ENCODE measurements around the gene CTSC.

CTSC gene

DNA sequence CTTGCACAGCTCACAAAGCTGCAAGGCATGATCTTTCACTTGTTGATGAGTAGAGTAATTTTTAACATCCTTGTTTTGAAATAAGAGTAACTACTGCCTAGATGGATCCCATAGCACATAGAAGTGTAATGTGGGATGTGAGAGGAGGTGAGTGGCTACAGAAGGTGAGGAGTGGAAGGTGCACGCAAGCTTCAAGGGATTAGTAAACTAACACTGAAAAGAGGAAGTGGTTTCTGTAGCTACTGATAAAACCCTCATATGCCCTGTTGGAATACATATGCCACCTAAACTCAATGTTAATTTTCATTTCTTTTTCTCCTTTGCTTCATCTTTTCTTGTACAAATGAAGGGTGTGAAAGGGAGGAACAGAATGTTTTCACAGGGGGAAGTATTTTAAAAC, 22.0 kb upstream of the CTSC start:
- TF ChIP-seq ZFX (IDR thresholded peaks at IDR 0.05), result no peak
- TF ChIP-seq, protein P1, sequence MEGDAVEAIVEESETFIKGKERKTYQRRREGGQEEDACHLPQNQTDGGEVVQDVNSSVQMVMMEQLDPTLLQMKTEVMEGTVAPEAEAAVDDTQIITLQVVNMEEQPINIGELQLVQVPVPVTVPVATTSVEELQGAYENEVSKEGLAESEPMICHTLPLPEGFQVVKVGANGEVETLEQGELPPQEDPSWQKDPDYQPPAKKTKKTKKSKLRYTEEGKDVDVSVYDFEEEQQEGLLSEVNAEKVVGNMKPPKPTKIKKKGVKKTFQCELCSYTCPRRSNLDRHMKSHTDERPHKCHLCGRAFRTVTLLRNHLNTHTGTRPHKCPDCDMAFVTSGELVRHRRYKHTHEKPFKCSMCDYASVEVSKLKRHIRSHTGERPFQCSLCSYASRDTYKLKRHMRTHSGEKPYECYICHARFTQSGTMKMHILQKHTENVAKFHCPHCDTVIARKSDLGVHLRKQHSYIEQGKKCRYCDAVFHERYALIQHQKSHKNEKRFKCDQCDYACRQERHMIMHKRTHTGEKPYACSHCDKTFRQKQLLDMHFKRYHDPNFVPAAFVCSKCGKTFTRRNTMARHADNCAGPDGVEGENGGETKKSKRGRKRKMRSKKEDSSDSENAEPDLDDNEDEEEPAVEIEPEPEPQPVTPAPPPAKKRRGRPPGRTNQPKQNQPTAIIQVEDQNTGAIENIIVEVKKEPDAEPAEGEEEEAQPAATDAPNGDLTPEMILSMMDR (conservative IDR thresholded peaks at IDR 0.05), result no peak
- H3K27ac ChIP-seq, result no peak overlapping the region

GRCh38 chr11:88359114-88359513, 21.6 kb upstream of the CTSC start:
- TF ChIP-seq, protein P1 (conservative IDR thresholded peaks at IDR 0.05), result no peak
- TF ChIP-seq ZFX (IDR thresholded peaks at IDR 0.05), result no peak
- H3K27ac ChIP-seq, result no peak overlapping the region

- H3K27ac ChIP-seq, result no peak overlapping the region
Observed at GRCh38 chr11:88358040-88358431, 20.5 kb upstream of the CTSC start.

GRCh38 chr11:88357323-88358039, 19.9 kb upstream of the CTSC start:
- no peak for TF ChIP-seq ZFX (IDR thresholded peaks at IDR 0.05)
- TF ChIP-seq, protein P1 (conservative IDR thresholded peaks at IDR 0.05), result no peak
- no peak overlapping the region for H3K27ac ChIP-seq

More at GRCh38 chr11:88358040-88358431, 20.5 kb upstream of the CTSC start:
- TF ChIP-seq, protein P1 (conservative IDR thresholded peaks at IDR 0.05), result no peak
- TF ChIP-seq ZFX (IDR thresholded peaks at IDR 0.05), result no peak

GRCh38 chr11:88355887-88356286, 18.4 kb upstream of the CTSC start:
- no peak overlapping the region for H3K27ac ChIP-seq
- TF ChIP-seq ZFX (IDR thresholded peaks at IDR 0.05), result no peak
- TF ChIP-seq, protein P1 (conservative IDR thresholded peaks at IDR 0.05), result no peak

- H3K27ac ChIP-seq, result no peak overlapping the region
- TF ChIP-seq, protein P1 (conservative IDR thresholded peaks at IDR 0.05), result no peak
- no peak for TF ChIP-seq ZFX (IDR thresholded peaks at IDR 0.05)
Observed at GRCh38 chr11:88354912-88355311, 17.4 kb upstream of the CTSC start.

- TF ChIP-seq, protein P1 (conservative IDR thresholded peaks at IDR 0.05), result no peak
- no peak for TF ChIP-seq ZFX (IDR thresholded peaks at IDR 0.05)
- no peak overlapping the region for H3K27ac ChIP-seq
Observed at GRCh38 chr11:88353835-88354496, 16.4 kb upstream of the CTSC start.
